ENCODE data around the gene ZKSCAN5.

- TF ChIP-seq CTCF (IDR thresholded peaks at IDR 0.05; ENCODE audit: poor library complexity, severe bottlenecking) (no peak), EZH2 (IDR thresholded peaks at IDR 0.05; ENCODE audit: borderline replicate concordance, insufficient read depth, low read length, poor library complexity, severe bottlenecking) (no peak), RAD21 (conservative IDR thresholded peaks at IDR 0.05) (no peak), POLR2AphosphoS5 (IDR thresholded peaks at IDR 0.05) (no peak), EP300 (conservative IDR thresholded peaks at IDR 0.05; ENCODE audit: poor library complexity, severe bottlenecking) (no peak), REST (IDR thresholded peaks at IDR 0.05; ENCODE audit: borderline replicate concordance) (no peak), MXI1 (conservative IDR thresholded peaks at IDR 0.05; ENCODE audit: poor library complexity, severe bottlenecking) (no peak), SMC3 (conservative IDR thresholded peaks at IDR 0.05; ENCODE audit: poor library complexity) (no peak), TAF1 (IDR thresholded peaks at IDR 0.05; ENCODE audit: low read depth) (no peak)
Measured at GRCh38 chr7:99499371-99499720, 5.1 kb upstream of the ZKSCAN5 start.
